HepG2 (cell line): ENCODE data around the gene SGSH. TPM values are rescaled to one million over a fixed set of nuclear protein-coding genes. Genes with fewer than 3 reads are reported as not detected.

Source experiments
- ATAC-seq: fragments of 200-7000 bp; cut with Tn5 transposase; 3 replicates; pipeline ENCODE4 v1.9.1; 2020; ENCODE audit warnings: mild to moderate bottlenecking, moderate library complexity
- BruUV-seq: library from RNA; stranded (reverse); fragments of 400-500 nt; replicated peaks from 2 replicates; lab custom pipeline; 2021; lab: Mats Ljungman, UMichigan
- CTCF ChIA-PET: fragments of 300-600 bp; formaldehyde crosslinking; extraction: SDS; loops from one replicate; lab custom pipeline; 2021; ENCODE audit warnings: low total read pairs, inconsistent platforms, low intra/inter-chr PET ratio; lab: Yijun Ruan, JAX
- POLR2A ChIA-PET: fragments of 350-600 bp; sonication (Branson Sonifier 250); formaldehyde crosslinking; loops from one replicate; lab custom pipeline; 2020; ENCODE audit warnings: antibody characterized with exemption, inconsistent platforms; lab: Yijun Ruan, JAX
- DNase-seq: peaks from one replicate; pipeline ENCODE4 v3.0.0-alpha.2; 2015; ENCODE audit warnings: low spot score
- FAIRE-seq: peaks from 3 replicates; lab custom pipeline; 2011; peaks lifted over from hg19 to GRCh38; lab: Jason Lieb, UNC
- H2AFZ ChIP-seq: one replicate; pipeline ENCODE4 v1.6.1; 2011; ENCODE audit warnings: low read length, inconsistent platforms
- H3K27ac ChIP-seq: fragments of 300-600 bp; 3 replicates; pipeline ENCODE4 v1.8.0; 2011; ENCODE audit warnings: mixed run types, mild to moderate bottlenecking, mixed read lengths, low read length, inconsistent platforms; ENCODE audit not compliant: insufficient read depth; ENCODE audit errors: extremely low read length
- H3K27me3 ChIP-seq, 2 experiments: fragments of 200-600 bp in 1 of 2; 2 replicates in 1 of 2; 3 replicates in 1 of 2; pipeline versions ENCODE4 v1.6.0 to v1.8.0; 2011; ENCODE audit warnings: low read length in 2 of 2, mild to moderate bottlenecking in 2 of 2, moderate library complexity in 2 of 2, inconsistent platforms in 1 of 2; ENCODE audit not compliant: insufficient read depth in 2 of 2, control insufficient read depth in 1 of 2
- H3K36me3 ChIP-seq, 2 experiments: fragments of 200-600 bp in 1 of 2; replicated peaks in 1 of 2; 2 replicates in 1 of 2; 3 replicates in 1 of 2; pipeline versions ENCODE4 v1.5.1 to v1.8.0; 2011; ENCODE audit warnings: low read length in 2 of 2, inconsistent platforms in 1 of 2; ENCODE audit not compliant: insufficient read depth in 2 of 2, control insufficient read depth in 1 of 2
- H3K4me1 ChIP-seq: 2 replicates; pipeline ENCODE4 v1.5.1; 2012; ENCODE audit warnings: low read length, inconsistent platforms; ENCODE audit not compliant: insufficient read depth
- H3K4me2 ChIP-seq: 2 replicates; pipeline ENCODE4 v1.6.0; 2011; ENCODE audit warnings: low read depth, low read length, inconsistent platforms
- H3K4me3 ChIP-seq, 3 experiments: fragments of 200-600 bp in 1 of 3; sonication (generic), shearing (Covaris generic) in 1 of 3; replicated peaks in 1 of 3; 2 replicates each; pipeline ENCODE4 v1.5.1; 2011 to 2016; ENCODE audit warnings: low read length in 3 of 3, inconsistent platforms in 2 of 3, low read depth in 2 of 3, mild to moderate bottlenecking in 2 of 3, control low read depth in 1 of 3, mixed read lengths in 1 of 3; ENCODE audit not compliant: insufficient read depth in 1 of 3
- H3K79me2 ChIP-seq: one replicate; pipeline ENCODE4 v1.6.1; 2011; ENCODE audit warnings: low read length, inconsistent platforms; ENCODE audit not compliant: insufficient read depth
- H3K9ac ChIP-seq: 2 replicates; pipeline ENCODE4 v1.6.0; 2011; ENCODE audit warnings: mild to moderate bottlenecking, low read depth, low read length, inconsistent platforms; ENCODE audit not compliant: insufficient read depth
- H3K9me3 ChIP-seq: 2 replicates; pipeline ENCODE4 v1.5.1; 2012; ENCODE audit warnings: mild to moderate bottlenecking, low read length
- H4K20me1 ChIP-seq: 2 replicates; pipeline ENCODE4 v1.6.0; 2011; ENCODE audit warnings: inconsistent platforms, mild to moderate bottlenecking, low read length, moderate library complexity; ENCODE audit not compliant: insufficient read depth
- FOXA1 ChIP-seq, 2 experiments: fragments of 450-650 bp in 1 of 2; sonication (generic) in 1 of 2; formaldehyde crosslinking in 1 of 2; IDR thresholded peaks; 2 replicates each; pipeline versions ENCODE4 v1.4.0 to v1.6.1; 2016 to 2020; ENCODE audit warnings: missing genetic modification reagents in 1 of 2
- KLF15 ChIP-seq: sonication (generic); formaldehyde crosslinking; IDR thresholded peaks from 2 replicates; pipeline ENCODE4 v1.8.1; 2023; ENCODE audit warnings: borderline replicate concordance, mild to moderate bottlenecking, inconsistent platforms, missing genetic modification reagents, mixed read lengths
- RCOR2 ChIP-seq: IDR thresholded peaks from 2 replicates; pipeline ENCODE4 v1.6.1; 2016; ENCODE audit warnings: missing biosample characterization, missing genetic modification reagents
- RFX3 ChIP-seq: IDR thresholded peaks from 2 replicates; pipeline ENCODE4 v1.6.1; 2016; ENCODE audit warnings: missing biosample characterization, missing genetic modification reagents
- RORA ChIP-seq: sonication (generic); formaldehyde crosslinking; IDR thresholded peaks from 2 replicates; pipeline ENCODE4 v1.5.0; 2020; ENCODE audit warnings: mild to moderate bottlenecking, missing genetic modification reagents, moderate library complexity
- THAP9 ChIP-seq: sonication (generic); formaldehyde crosslinking; IDR thresholded peaks from 2 replicates; pipeline ENCODE4; 2020; ENCODE audit warnings: missing genetic modification reagents, mild to moderate bottlenecking, borderline replicate concordance
- TRIM22 ChIP-seq: fragments of 450-650 bp; IDR thresholded peaks from 2 replicates; pipeline ENCODE4 v1.6.1; 2017
- ZBTB21 ChIP-seq: sonication (generic); formaldehyde crosslinking; IDR thresholded peaks from 2 replicates; pipeline ENCODE4 v1.4.0; 2020; ENCODE audit warnings: missing genetic modification reagents
- ZBTB33 ChIP-seq: sonication (generic); formaldehyde crosslinking; IDR thresholded peaks from 2 replicates; pipeline ENCODE4 v1.4.0; 2020; ENCODE audit warnings: missing genetic modification reagents
- ZHX1 ChIP-seq: sonication (generic); formaldehyde crosslinking; IDR thresholded peaks from 2 replicates; pipeline ENCODE4 v1.8.1; 2022; ENCODE audit warnings: low read depth, mild to moderate bottlenecking, missing genetic modification reagents
- ZNF678 ChIP-seq: sonication (generic); formaldehyde crosslinking; IDR thresholded peaks from 2 replicates; pipeline ENCODE4 v1.4.0; 2020; ENCODE audit warnings: mild to moderate bottlenecking, missing genetic modification reagents
- WGBS: methylation state at CpG from one replicate; pipeline ENCODE4 v1.1.6; 2017; ENCODE audit warnings: low lambda C conversion rate; 5-methylcytosine and 5-hydroxymethylcytosine counted together
- in situ Hi-C: cut with HindIII; loops from 2 replicates; pipeline ENCODE4 v1.10.0; 2017; ENCODE audit warnings: low pct_unique_long_range_greater_than_20kb; ENCODE audit not compliant: extremely low pct_ligation_motif_present
- intact Hi-C: fragments of 100-400 bp; cut with micrococcal nuclease; formaldehyde crosslinking; loops from one replicate; pipeline ENCODE4 v1.10.0; 2022; ENCODE audit not compliant: unreplicated experiment
- polyA plus RNA-seq, 8 experiments: library from polyadenylated mRNA; depleted of rRNA in 3 of 8; stranded (reverse) in 7 of 8; unstranded in 1 of 8; fragments of >200 nt; fragmentation: Illumina TruSeq in 4 of 8; extraction: Trizol in 4 of 8; gene quantifications; 2 replicates each; pipeline versions ENCODE4 v1.2.1 to v1.2.3, GENCODE V29; 2011 to 2016; ENCODE audit warnings: low read depth in 4 of 8, missing spikeins in 1 of 8, mixed read lengths in 1 of 8; ENCODE audit not compliant: insufficient read depth in 1 of 8
- total RNA-seq, 5 experiments: library from RNA; depleted of rRNA; stranded (reverse); fragments of >200 nt; fragmentation: Illumina TruSeq; extraction: Trizol; gene quantifications; 2 replicates each; pipeline ENCODE4 v1.2.3, GENCODE V29; 2016; ENCODE audit warnings: low read depth in 1 of 5

SGSH gene
- total and polyA plus RNA-seq, 2 of the 13 experiments (the other 11 are each of a cell fraction or from before 2014, with no cell fraction given), result 12.2 to 17.6 TPM

GRCh38 chr17:80217703-80218362 lies 2.3 kb downstream of the SGSH start (continued):
- peak; percentile 60; the same call in 1 of the 2 replicates for TF ChIP-seq ZBTB33 (CRISPR knock-in tag)

- intact Hi-C loops (no loop called here), in situ Hi-C loops (no loop called here)
- ATAC-seq (no peak), FAIRE-seq (no peak), DNase-seq (no peak)
- WGBS, result 97% methylated on average over 39 of the region's 40 CpGs
- ChIA-PET CTCF (no interaction called here), POLR2A (no interaction called here)
- peaks cover 13 to 29% of the 10 kb centered on the region in 2 experiments for H3K36me3 ChIP-seq
- no peak overlapping the region for H3K4me3 ChIP-seq
- H3K9ac ChIP-seq, result no peak overlapping the region
- H3K27ac ChIP-seq, result no peak overlapping the region
- H3K4me1 ChIP-seq, result peaks cover 25% of the 10 kb centered on the region
- no peaks in the 10 kb centered on the region for H4K20me1 ChIP-seq
- H3K4me2 ChIP-seq, result no peak overlapping the region
- BruUV-seq, result no TSS peak
- no peak overlapping the region for H2AFZ ChIP-seq
- H3K9me3 ChIP-seq, result no peaks in the 10 kb centered on the region
- H3K79me2 ChIP-seq, result peaks cover 9% of the 10 kb centered on the region
- H3K27me3 ChIP-seq, result no peaks in the 10 kb centered on the region
- TF ChIP-seq TRIM22, result no peak
- TF ChIP-seq RFX3 (CRISPR knock-in tag), result no peak
- no peak for TF ChIP-seq THAP9
- TF ChIP-seq ZBTB21 (CRISPR knock-in tag), result no peak
- TF ChIP-seq RCOR2 (CRISPR knock-in tag), result no peak
- no peak for TF ChIP-seq FOXA1 (IDR thresholded peaks at IDR 0.05)
- no peak for TF ChIP-seq FOXA1 (CRISPR knock-in tag; IDR thresholded peaks at IDR 0.05)
- no peak for TF ChIP-seq KLF15
- no peak for TF ChIP-seq ZNF678 (CRISPR knock-in tag)
- TF ChIP-seq RORA, result no peak
- TF ChIP-seq ZHX1, result no peak
These were observed 3.4 kb downstream of the SGSH start for GRCh38 chr17:80216473-80217456.
